HepG2 (cell line): ENCODE data around the gene TTBK1. TPM values are rescaled to one million over a fixed set of nuclear protein-coding genes. Genes with fewer than 3 reads are reported as not detected.
A peak's percentile ranks its signal among the peaks of the same experiment; 100 is the strongest.

Experiments
- EHMT2 ChIP-seq: fragments of 200-600 bp; sonication (generic); IDR thresholded peaks from 2 replicates; pipeline ENCODE4 v1.7.0; 2017; ENCODE audit warnings: antibody characterized with exemption, low read depth, low read length, borderline replicate concordance
- ETV6 ChIP-seq: sonication (generic); formaldehyde crosslinking; conservative IDR thresholded peaks from 2 replicates; pipeline ENCODE4 v1.4.0; 2020; ENCODE audit warnings: missing genetic modification reagents
- FOXO1 ChIP-seq: sonication (generic); formaldehyde crosslinking; IDR thresholded peaks from 2 replicates; pipeline ENCODE4 v1.4.0; 2020; ENCODE audit warnings: missing genetic modification reagents
- JARID2 ChIP-seq: sonication (generic); formaldehyde crosslinking; IDR thresholded peaks from 2 replicates; pipeline ENCODE4 v1.8.1; 2023; ENCODE audit warnings: missing genetic modification reagents, inconsistent platforms; ENCODE audit not compliant: insufficient replicate concordance
- KDM3A ChIP-seq: IDR thresholded peaks from 2 replicates; pipeline ENCODE4 v1.6.1; 2018; ENCODE audit warnings: low read depth, missing compliant biosample characterization
- MAF1 ChIP-seq: sonication (generic); formaldehyde crosslinking; IDR thresholded peaks from 2 replicates; pipeline ENCODE4 v1.5.0; 2020; ENCODE audit warnings: missing genetic modification reagents, borderline replicate concordance
- MATR3 ChIP-seq: sonication (generic); formaldehyde crosslinking; IDR thresholded peaks from 2 replicates; pipeline ENCODE4 v1.4.0; 2020; ENCODE audit warnings: missing genetic modification reagents
- POLR2AphosphoS5 ChIP-seq: IDR thresholded peaks from 2 replicates; pipeline ENCODE4 v1.6.1; 2012; ENCODE audit warnings: low read depth, low read length
- SCMH1 ChIP-seq: sonication (generic); formaldehyde crosslinking; IDR thresholded peaks from 2 replicates; pipeline ENCODE4 v1.9.0; 2021; ENCODE audit warnings: missing genetic modification reagents, mild to moderate bottlenecking, borderline replicate concordance
- SNAI1 ChIP-seq: sonication (generic); formaldehyde crosslinking; IDR thresholded peaks from 2 replicates; pipeline ENCODE4 v1.5.0; 2020; ENCODE audit warnings: mild to moderate bottlenecking, missing genetic modification reagents, borderline replicate concordance
- YY1 ChIP-seq: IDR thresholded peaks from 2 replicates; pipeline ENCODE4 v1.6.1; 2011; ENCODE audit warnings: low read length, low read depth, moderate library complexity, mild to moderate bottlenecking; ENCODE audit not compliant: insufficient read depth, insufficient replicate concordance
- ZNF460 ChIP-seq: sonication (generic); formaldehyde crosslinking; IDR thresholded peaks from 2 replicates; pipeline ENCODE4 v1.5.1; 2020; ENCODE audit warnings: missing genetic modification reagents, mild to moderate bottlenecking, borderline replicate concordance
- ZNF546 ChIP-seq: sonication (generic); formaldehyde crosslinking; conservative IDR thresholded peaks from 2 replicates; pipeline ENCODE4 v1.8.1; 2023; ENCODE audit warnings: mild to moderate bottlenecking, missing genetic modification reagents
- polyA plus RNA-seq, 8 experiments: library from polyadenylated mRNA; depleted of rRNA in 3 of 8; stranded (reverse) in 7 of 8; unstranded in 1 of 8; fragments of >200 nt; fragmentation: Illumina TruSeq in 4 of 8; extraction: Trizol in 4 of 8; gene quantifications; 2 replicates each; pipeline versions ENCODE4 v1.2.1 to v1.2.3, GENCODE V29; 2011 to 2016; ENCODE audit warnings: low read depth in 4 of 8, missing spikeins in 1 of 8, mixed read lengths in 1 of 8; ENCODE audit not compliant: insufficient read depth in 1 of 8
- total RNA-seq, 5 experiments: library from RNA; depleted of rRNA; stranded (reverse); fragments of >200 nt; fragmentation: Illumina TruSeq; extraction: Trizol; gene quantifications; 2 replicates each; pipeline ENCODE4 v1.2.3, GENCODE V29; 2016; ENCODE audit warnings: low read depth in 1 of 5
- TF ChIP-seq, protein P1 (sequence below): sonication (generic); formaldehyde crosslinking; IDR thresholded peaks from 2 replicates; pipeline ENCODE4 v1.5.0; 2020; ENCODE audit warnings: missing genetic modification reagents, mild to moderate bottlenecking, borderline replicate concordance
- TF ChIP-seq, protein P2 (sequence below): sonication (generic); formaldehyde crosslinking; conservative IDR thresholded peaks from 2 replicates; pipeline ENCODE4 v1.4.0; 2020; ENCODE audit warnings: missing genetic modification reagents
- TF ChIP-seq, protein P3 (sequence below): IDR thresholded peaks from 2 replicates; pipeline ENCODE4 v1.6.1; 2016; ENCODE audit warnings: missing compliant biosample characterization, missing genetic modification reagents, borderline replicate concordance
- TF ChIP-seq, protein P4 (sequence below): sonication (generic); formaldehyde crosslinking; IDR thresholded peaks from 2 replicates; pipeline ENCODE4 v1.4.0; 2020; ENCODE audit warnings: mild to moderate bottlenecking, missing genetic modification reagents
- TF ChIP-seq, protein P5 (sequence below): sonication (generic); formaldehyde crosslinking; IDR thresholded peaks from 2 replicates; pipeline ENCODE4 v1.8.1; 2023; ENCODE audit warnings: mild to moderate bottlenecking, inconsistent platforms, moderate library complexity, missing genetic modification reagents, borderline replicate concordance
- TF ChIP-seq, protein P6 (sequence below): fragments of 450-650 bp; IDR thresholded peaks from 2 replicates; pipeline ENCODE4 v1.6.1; 2017; ENCODE audit warnings: mild to moderate bottlenecking

Gene TTBK1
- total and polyA plus RNA-seq, 2 of the 13 experiments (the other 11 are each of a cell fraction or from before 2014, with no cell fraction given), result 0.24 to 0.33 TPM

DNA sequence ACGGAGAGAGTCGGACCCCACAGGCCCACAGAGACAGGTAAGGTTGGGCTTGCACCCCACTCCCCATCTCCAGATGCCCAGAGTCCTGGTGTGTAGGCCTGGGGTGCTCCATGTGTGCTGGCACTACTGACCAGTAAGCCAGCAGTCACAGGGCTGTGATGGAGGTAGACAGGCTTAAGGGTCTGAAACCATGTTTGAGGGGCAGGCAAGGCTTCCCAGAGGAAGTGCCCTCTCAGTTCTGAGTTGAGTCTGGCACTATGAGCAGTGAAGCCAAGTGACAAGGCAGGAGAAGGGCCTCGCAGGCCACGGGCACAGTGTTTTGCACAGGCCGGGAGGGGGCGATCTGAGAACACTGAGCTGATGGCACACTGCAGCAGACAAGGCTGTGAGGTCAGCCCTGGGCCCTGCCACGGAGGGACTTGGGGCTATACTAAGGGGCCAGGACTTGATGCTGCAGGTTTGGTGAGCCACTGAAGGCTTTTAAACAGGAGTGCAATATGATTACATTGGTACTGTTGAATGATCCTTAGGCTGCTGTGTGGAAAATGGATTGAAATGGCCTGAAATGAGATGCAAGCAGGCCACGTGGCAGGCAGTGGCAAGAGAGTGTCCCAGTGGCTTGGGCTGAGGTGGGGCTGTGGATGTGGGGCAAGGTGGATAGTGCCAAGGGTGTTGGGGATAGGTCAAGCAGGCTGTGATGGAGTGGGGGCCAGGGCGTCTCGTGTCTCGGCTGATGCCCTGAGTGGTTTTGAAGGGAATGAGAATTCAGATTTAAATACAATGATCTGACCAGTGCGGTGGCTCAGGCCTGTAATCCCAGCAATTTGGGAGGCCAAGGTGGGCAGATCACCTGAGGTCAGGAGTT, 20.3 kb downstream of the TTBK1 start (continued):
- TF ChIP-seq, protein P1, sequence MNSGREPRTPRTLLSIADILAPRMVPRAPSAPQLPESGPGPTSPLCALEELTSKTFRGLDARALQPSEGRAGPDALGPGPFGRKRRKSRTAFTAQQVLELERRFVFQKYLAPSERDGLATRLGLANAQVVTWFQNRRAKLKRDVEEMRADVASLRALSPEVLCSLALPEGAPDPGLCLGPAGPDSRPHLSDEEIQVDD (CRISPR knock-in tag), result peak; percentile 63; the same call in 1 of the 2 replicates
- TF ChIP-seq, protein P2, sequence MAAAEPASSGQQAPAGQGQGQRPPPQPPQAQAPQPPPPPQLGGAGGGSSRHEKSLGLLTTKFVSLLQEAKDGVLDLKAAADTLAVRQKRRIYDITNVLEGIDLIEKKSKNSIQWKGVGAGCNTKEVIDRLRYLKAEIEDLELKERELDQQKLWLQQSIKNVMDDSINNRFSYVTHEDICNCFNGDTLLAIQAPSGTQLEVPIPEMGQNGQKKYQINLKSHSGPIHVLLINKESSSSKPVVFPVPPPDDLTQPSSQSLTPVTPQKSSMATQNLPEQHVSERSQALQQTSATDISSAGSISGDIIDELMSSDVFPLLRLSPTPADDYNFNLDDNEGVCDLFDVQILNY, result no peak
- TF ChIP-seq POLR2AphosphoS5 (no peak), EHMT2 (no peak), YY1 (peak; percentile 61), SCMH1 (CRISPR knock-in tag) (no peak), KDM3A (peak; percentile 27; the same call in 1 of the 2 replicates), MAF1 (CRISPR knock-in tag) (no peak), SNAI1 (CRISPR knock-in tag) (no peak), ZNF546 (CRISPR knock-in tag) (no peak), FOXO1 (peak; percentile 62; the same call in 1 of the 2 replicates), MATR3 (CRISPR knock-in tag) (no peak), ZNF460 (CRISPR knock-in tag) (no peak), ETV6 (CRISPR knock-in tag) (no peak), JARID2 (CRISPR knock-in tag) (no peak)
- TF ChIP-seq, protein P3, sequence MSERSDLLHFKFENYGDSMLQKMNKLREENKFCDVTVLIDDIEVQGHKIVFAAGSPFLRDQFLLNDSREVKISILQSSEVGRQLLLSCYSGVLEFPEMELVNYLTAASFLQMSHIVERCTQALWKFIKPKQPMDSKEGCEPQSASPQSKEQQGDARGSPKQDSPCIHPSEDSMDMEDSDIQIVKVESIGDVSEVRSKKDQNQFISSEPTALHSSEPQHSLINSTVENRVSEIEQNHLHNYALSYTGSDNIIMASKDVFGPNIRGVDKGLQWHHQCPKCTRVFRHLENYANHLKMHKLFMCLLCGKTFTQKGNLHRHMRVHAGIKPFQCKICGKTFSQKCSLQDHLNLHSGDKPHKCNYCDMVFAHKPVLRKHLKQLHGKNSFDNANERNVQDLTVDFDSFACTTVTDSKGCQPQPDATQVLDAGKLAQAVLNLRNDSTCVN, result peak; percentile 70; the same call in 1 of the 2 replicates
- TF ChIP-seq, protein P4, sequence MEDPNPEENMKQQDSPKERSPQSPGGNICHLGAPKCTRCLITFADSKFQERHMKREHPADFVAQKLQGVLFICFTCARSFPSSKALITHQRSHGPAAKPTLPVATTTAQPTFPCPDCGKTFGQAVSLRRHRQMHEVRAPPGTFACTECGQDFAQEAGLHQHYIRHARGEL (CRISPR knock-in tag), result no peak; the same call in 1 of the 2 replicates
- TF ChIP-seq, protein P5, sequence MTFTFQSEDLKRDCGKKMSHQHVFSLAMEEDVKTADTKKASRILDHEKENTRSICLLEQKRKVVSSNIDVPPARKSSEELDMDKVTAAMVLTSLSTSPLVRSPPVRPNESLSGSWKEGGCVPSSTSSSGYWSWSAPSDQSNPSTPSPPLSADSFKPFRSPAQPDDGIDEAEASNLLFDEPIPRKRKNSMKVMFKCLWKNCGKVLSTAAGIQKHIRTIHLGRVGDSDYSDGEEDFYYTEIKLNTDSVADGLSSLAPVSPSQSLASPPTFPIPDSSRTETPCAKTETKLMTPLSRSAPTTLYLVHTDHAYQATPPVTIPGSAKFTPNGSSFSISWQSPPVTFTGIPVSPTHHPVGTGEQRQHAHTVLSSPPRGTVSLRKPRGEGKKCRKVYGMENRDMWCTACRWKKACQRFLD (CRISPR knock-in tag), result peak; percentile 65; the same call in 1 of the 2 replicates
- TF ChIP-seq, protein P6, sequence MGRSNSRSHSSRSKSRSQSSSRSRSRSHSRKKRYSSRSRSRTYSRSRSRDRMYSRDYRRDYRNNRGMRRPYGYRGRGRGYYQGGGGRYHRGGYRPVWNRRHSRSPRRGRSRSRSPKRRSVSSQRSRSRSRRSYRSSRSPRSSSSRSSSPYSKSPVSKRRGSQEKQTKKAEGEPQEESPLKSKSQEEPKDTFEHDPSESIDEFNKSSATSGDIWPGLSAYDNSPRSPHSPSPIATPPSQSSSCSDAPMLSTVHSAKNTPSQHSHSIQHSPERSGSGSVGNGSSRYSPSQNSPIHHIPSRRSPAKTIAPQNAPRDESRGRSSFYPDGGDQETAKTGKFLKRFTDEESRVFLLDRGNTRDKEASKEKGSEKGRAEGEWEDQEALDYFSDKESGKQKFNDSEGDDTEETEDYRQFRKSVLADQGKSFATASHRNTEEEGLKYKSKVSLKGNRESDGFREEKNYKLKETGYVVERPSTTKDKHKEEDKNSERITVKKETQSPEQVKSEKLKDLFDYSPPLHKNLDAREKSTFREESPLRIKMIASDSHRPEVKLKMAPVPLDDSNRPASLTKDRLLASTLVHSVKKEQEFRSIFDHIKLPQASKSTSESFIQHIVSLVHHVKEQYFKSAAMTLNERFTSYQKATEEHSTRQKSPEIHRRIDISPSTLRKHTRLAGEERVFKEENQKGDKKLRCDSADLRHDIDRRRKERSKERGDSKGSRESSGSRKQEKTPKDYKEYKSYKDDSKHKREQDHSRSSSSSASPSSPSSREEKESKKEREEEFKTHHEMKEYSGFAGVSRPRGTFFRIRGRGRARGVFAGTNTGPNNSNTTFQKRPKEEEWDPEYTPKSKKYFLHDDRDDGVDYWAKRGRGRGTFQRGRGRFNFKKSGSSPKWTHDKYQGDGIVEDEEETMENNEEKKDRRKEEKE, result no peak
